NOMO-1 treated with dmso at 0.1 percent for 144 hours (cell line): Measurements from ENCODE around the gene CLASP2.
"Not testable (repeated sequence)": the region's sequence is repeated elsewhere in the genome, so short reads cannot be mapped to it uniquely, and the experiment has no call there.

Experiments used
- DNase-seq: peaks from one replicate; lab custom pipeline; 2025; ENCODE audit not compliant: unreplicated experiment; lab: John Stamatoyannopoulos, UW

The CLASP2 gene

GRCh38 chr3:33461097-33461496 lies 257.0 kb downstream of the CLASP2 start:
- DNase-seq = no peak

GRCh38 chr3:33459577-33459976 lies 258.5 kb downstream of the CLASP2 start:
- DNase-seq = not testable (repeated sequence)

- no peak for DNase-seq
Observed at GRCh38 chr3:33458446-33458845, 259.6 kb downstream of the CLASP2 start.

- no peak for DNase-seq
Observed at GRCh38 chr3:33456756-33457155, 261.3 kb downstream of the CLASP2 start.

- DNase-seq = no peak
Observed at GRCh38 chr3:33453331-33453761, 264.7 kb downstream of the CLASP2 start.

GRCh38 chr3:33451994-33452393 lies 266.1 kb downstream of the CLASP2 start:
- DNase-seq = not testable (repeated sequence)

- DNase-seq = no peak
Observed at GRCh38 chr3:33447958-33448357, 270.1 kb downstream of the CLASP2 start.

GRCh38 chr3:33447256-33447625 lies 270.8 kb downstream of the CLASP2 start:
- DNase-seq = not testable (repeated sequence)
